Caco-2 (cell line): ENCODE results near the gene RBM4. TPM values are rescaled to one million over a fixed set of nuclear protein-coding genes. Genes with fewer than 3 reads are reported as not detected.
"Not testable (repeated sequence)": the region's sequence is repeated elsewhere in the genome, so short reads cannot be mapped to it uniquely, and the experiment has no call there.

ENCODE experiments used
- Bru-seq: library from RNA; stranded (reverse); fragments of 400-500 nt; gene quantifications from one replicate; lab custom pipeline; 2021; lab: Mats Ljungman, UMichigan
- BruChase-seq, 2 experiments: library from RNA; stranded (reverse); fragments of 400-500 nt; gene quantifications; one replicate each; lab custom pipeline; 2021; lab: Mats Ljungman, UMichigan
- BruUV-seq: library from RNA; stranded (reverse); fragments of 400-500 nt; replicated peaks from 2 replicates; lab custom pipeline; 2021; lab: Mats Ljungman, UMichigan
- CTCF ChIA-PET: fragments of 300-600 bp; sonication (Branson Sonifier 250); formaldehyde crosslinking; loops from one replicate; lab custom pipeline; 2022; ENCODE audit warnings: antibody characterized with exemption; lab: Charles Lee
- POLR2A ChIA-PET: fragments of 300-600 bp; sonication (Branson Sonifier 250); formaldehyde crosslinking; loops from one replicate; lab custom pipeline; 2022; ENCODE audit warnings: antibody characterized with exemption; lab: Charles Lee
- DNase-seq, 2 experiments: peaks; one replicate each; pipeline versions ENCODE4 v3.0.0 to v3.0.0-alpha.2; 2020 to 2022
- H3K27me3 ChIP-seq: replicated peaks from 2 replicates; pipeline ENCODE4 v1.6.0; 2011; ENCODE audit warnings: low read length; ENCODE audit not compliant: control insufficient read depth, insufficient read depth
- H3K36me3 ChIP-seq: 2 replicates; pipeline ENCODE4 v1.5.1; 2011; ENCODE audit warnings: low read length; ENCODE audit not compliant: control insufficient read depth, insufficient read depth
- H3K4me1 ChIP-seq: fragments of 250-450 bp; sonication (Bioruptor Pico); 2 replicates; pipeline ENCODE4 v1.5.1; 2020; ENCODE audit warnings: mild to moderate bottlenecking
- H3K4me3 ChIP-seq: 2 replicates; pipeline ENCODE4 v1.5.1; 2011; ENCODE audit warnings: low read depth, mild to moderate bottlenecking, control low read depth, low read length
- H3K9me3 ChIP-seq: fragments of 250-450 bp; sonication (Bioruptor Pico); 2 replicates; pipeline ENCODE4 v1.5.1; 2020; ENCODE audit warnings: mild to moderate bottlenecking, moderate library complexity
- H3K27ac Mint-ChIP-seq: one replicate; pipeline ENCODE4 v1.8.0; 2022; ENCODE audit warnings: mixed read lengths; ENCODE audit not compliant: unreplicated experiment
- H3K27me3 Mint-ChIP-seq: one replicate; pipeline ENCODE4 v1.8.0; 2022; ENCODE audit warnings: mixed read lengths; ENCODE audit not compliant: insufficient read depth, unreplicated experiment
- H3K36me3 Mint-ChIP-seq: one replicate; pipeline ENCODE4 v1.8.0; 2022; ENCODE audit warnings: mild to moderate bottlenecking, mixed read lengths; ENCODE audit not compliant: insufficient read depth, unreplicated experiment
- H3K4me1 Mint-ChIP-seq: one replicate; pipeline ENCODE4 v1.8.0; 2022; ENCODE audit warnings: low read depth, mixed read lengths; ENCODE audit not compliant: unreplicated experiment
- H3K4me3 Mint-ChIP-seq: one replicate; pipeline ENCODE4 v1.8.0; 2022; ENCODE audit warnings: mild to moderate bottlenecking, moderate library complexity, mixed read lengths; ENCODE audit not compliant: unreplicated experiment
- H3K9me3 Mint-ChIP-seq: one replicate; pipeline ENCODE4 v1.8.0; 2022; ENCODE audit warnings: mixed read lengths; ENCODE audit not compliant: unreplicated experiment
- intact Hi-C: fragments of 100-400 bp; cut with micrococcal nuclease; formaldehyde crosslinking; loops from one replicate; pipeline ENCODE4 v1.10.0; 2022; ENCODE audit not compliant: unreplicated experiment
- long read RNA-seq: library from polyadenylated mRNA; stranded (forward); transcript quantifications from one replicate; pipeline ENCODE4 v2.0.0, GENCODE V29; 2022
- total RNA-seq: library from RNA; stranded (reverse); gene quantifications from 2 replicates; pipeline ENCODE4 v1.2.3, GENCODE V29; 2022
- TF ChIP-seq, protein P1 (sequence below), 2 experiments: fragments of 200-600 bp in 1 of 2; IDR thresholded peaks; 1 replicate in 1 of 2; 2 replicates in 1 of 2; pipeline versions ENCODE4 v1.5.1 to v1.8.0; 2011 to 2022; ENCODE audit warnings: antibody characterized with exemption in 1 of 2, control low read depth in 1 of 2, inconsistent platforms in 1 of 2, low read depth in 1 of 2, low read length in 1 of 2, mild to moderate bottlenecking in 1 of 2, moderate library complexity in 1 of 2; ENCODE audit not compliant: insufficient read depth in 1 of 2, severe bottlenecking in 1 of 2, unreplicated experiment in 1 of 2

RBM4 gene, protein sequence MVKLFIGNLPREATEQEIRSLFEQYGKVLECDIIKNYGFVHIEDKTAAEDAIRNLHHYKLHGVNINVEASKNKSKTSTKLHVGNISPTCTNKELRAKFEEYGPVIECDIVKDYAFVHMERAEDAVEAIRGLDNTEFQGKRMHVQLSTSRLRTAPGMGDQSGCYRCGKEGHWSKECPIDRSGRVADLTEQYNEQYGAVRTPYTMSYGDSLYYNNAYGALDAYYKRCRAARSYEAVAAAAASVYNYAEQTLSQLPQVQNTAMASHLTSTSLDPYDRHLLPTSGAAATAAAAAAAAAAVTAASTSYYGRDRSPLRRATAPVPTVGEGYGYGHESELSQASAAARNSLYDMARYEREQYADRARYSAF
- 257 and 273 TPM in 2 replicates for total RNA-seq
- percentile 99 among the genes with signal in this experiment for Bru-seq, nascent RNA
- percentile 99 among the genes with signal in this experiment for BruChase-seq, experiment 1, labeled RNA remaining after a 2-hour chase
- BruChase-seq, experiment 2, labeled RNA remaining after a 6-hour chase: percentile 98 among the genes with signal in this experiment
- long read RNA-seq, transcript RBM4-206 (2 exons, 1,548 nt): minor isoform, 12 of 272 reads
- long read RNA-seq, transcript RBM4-204 (4 exons, 1,763 nt): minor isoform, 13 of 272 reads
- long read RNA-seq, transcript RBM4-201 (4 exons, 1,694 nt): major isoform, 163 of 272 reads
- long read RNA-seq, transcript RBM4-203 (3 exons, 921 nt): minor isoform, 44 of 272 reads
- long read RNA-seq, partial matches to known transcripts: 6 of 272 reads
- long read RNA-seq, other reads (novel, unspliced or antisense): 21 of 272 reads

DNA sequence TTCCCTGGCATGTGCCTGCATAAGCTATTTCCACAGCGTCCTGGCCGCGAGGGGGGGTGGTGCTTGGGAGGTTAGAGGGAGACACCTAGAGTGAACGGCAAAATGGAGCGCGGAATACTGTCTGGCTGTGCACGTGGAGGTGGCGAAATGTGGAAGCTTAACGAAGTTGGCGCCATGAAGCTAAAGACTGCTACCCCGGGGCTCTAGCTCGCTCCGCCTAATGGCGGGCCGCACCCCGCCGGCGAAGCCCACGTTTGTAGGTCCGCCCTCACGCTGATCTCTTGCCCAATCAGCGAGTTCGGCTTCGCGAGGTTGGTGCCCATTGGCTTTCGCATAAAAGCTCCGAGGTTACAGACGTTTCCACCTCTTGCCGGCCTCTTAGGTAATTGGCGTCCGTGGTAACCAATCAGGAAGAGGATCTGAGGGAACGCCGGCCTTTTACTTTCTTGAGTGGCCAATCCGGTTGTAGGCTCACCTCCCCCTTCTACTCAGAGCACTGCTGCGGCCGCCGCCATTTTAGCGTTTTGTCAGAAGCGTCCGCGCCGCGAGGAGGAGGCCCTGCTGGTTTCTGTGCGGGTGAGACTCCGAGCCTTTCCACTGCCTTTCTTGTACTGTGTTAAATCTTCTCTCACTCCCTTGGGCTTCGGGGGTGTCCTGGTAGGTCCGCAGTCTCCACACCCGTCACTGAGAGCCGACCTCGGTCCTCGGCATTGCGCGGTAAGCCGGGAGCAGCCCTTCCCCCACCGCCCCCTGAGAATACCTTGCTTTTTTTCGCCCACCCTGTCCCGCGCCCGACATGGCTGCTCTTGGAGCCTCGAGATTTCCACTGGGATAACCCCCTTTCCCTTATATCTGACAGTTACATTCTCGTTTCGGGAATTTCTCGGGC is at the start of gene RBM4:
RBM4 (plus strand) TSS at position 527 of the 889 bp plus-strand sequence. CDS start 1,009 bp downstream, outside the sequence.
- intact Hi-C loops: loop anchor here (1.0 to 2.0 kb wide), 4 partner anchors 22 to 205 kb away; partner anchors contain the start of genes CCDC87, CCS, RBM14 and RBM4B
- Mint-ChIP-seq H3K4me1 (peaks cover 48% of the 10 kb centered on the region), H3K27ac (peak within 1 kb of the TSS; percentile 99), H3K36me3 (peaks cover 97% of the 10 kb centered on the region), H3K27me3 (no peaks in the 10 kb centered on the region), H3K4me3 (peak within 1 kb of the TSS; percentile 95), H3K9me3 (no peaks in the 10 kb centered on the region)
- no peaks in the 10 kb centered on the region for H3K27me3 ChIP-seq
- CTCF ChIA-PET: interaction anchor here (0.6 to 2.9 kb wide), 14 partner anchors 10 to 750 kb away, joined by 3 to 32 read pairs (median 6); partner anchors contain the start of genes CCDC87, CCS, DPP3 and FIBP
- DNase-seq: peak; percentile 100
- BruUV-seq: no TSS peak
- TF ChIP-seq, protein P1, sequence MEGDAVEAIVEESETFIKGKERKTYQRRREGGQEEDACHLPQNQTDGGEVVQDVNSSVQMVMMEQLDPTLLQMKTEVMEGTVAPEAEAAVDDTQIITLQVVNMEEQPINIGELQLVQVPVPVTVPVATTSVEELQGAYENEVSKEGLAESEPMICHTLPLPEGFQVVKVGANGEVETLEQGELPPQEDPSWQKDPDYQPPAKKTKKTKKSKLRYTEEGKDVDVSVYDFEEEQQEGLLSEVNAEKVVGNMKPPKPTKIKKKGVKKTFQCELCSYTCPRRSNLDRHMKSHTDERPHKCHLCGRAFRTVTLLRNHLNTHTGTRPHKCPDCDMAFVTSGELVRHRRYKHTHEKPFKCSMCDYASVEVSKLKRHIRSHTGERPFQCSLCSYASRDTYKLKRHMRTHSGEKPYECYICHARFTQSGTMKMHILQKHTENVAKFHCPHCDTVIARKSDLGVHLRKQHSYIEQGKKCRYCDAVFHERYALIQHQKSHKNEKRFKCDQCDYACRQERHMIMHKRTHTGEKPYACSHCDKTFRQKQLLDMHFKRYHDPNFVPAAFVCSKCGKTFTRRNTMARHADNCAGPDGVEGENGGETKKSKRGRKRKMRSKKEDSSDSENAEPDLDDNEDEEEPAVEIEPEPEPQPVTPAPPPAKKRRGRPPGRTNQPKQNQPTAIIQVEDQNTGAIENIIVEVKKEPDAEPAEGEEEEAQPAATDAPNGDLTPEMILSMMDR (IDR thresholded peaks at IDR 0.05; ENCODE audit: insufficient read depth in 1 of 2, low read depth in 1 of 2, low read length in 1 of 2, severe bottlenecking in 1 of 2, unreplicated experiment in 1 of 2): peak in 1 of 2 experiments; percentile 26
- H3K4me1 ChIP-seq: peaks cover 31% of the 10 kb centered on the region
- peak within 1 kb of the TSS; percentile 70 for H3K4me3 ChIP-seq
- no peaks in the 10 kb centered on the region for H3K9me3 ChIP-seq
- H3K36me3 ChIP-seq: peaks cover 9% of the 10 kb centered on the region
- POLR2A ChIA-PET: interaction anchor here (0.6 to 4.7 kb wide), 40 partner anchors 9 to 594 kb away, joined by 3 to 160 read pairs (median 6); partner anchors contain the start of genes ACTN3, DPP3, MRPL11 and PELI3

DNA sequence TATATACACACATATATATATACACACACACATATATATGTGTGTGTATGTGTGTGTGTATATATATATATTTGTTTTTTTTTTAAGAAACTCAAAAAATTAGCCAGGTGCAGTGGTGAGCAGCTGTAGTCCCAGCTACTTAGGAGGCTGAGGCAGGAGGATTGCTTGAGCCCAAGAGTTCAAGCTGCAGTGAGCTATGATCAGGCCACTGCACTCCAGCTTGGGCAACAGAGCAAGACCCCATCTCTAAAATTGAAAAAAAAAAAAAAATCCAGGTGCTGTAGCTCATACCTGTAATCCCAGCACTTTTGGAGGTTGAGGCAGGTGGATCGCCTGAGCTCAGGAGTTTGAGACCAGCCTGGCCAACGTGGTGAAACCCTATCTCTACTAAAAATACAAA is 49.2 kb upstream of the RBM4 start:
- H3K27ac Mint-ChIP-seq, BruUV-seq, H3K36me3 ChIP-seq, DNase-seq, H3K4me3 ChIP-seq, H3K27me3 Mint-ChIP-seq, H3K9me3 ChIP-seq, H3K4me1 Mint-ChIP-seq, H3K27me3 ChIP-seq, intact Hi-C loops, H3K9me3 Mint-ChIP-seq, H3K4me3 Mint-ChIP-seq: not testable (repeated sequence)
- POLR2A ChIA-PET: interaction anchor here (2.7 kb wide), 1 partner anchor 27 kb away, joined by 9 read pairs; the partner anchor contains the start of gene RBM14
- CTCF ChIA-PET: interaction anchor here (0.6 to 0.8 kb wide), 3 partner anchors 27 to 1593 kb away, joined by 3 to 6 read pairs (median 3); no protein-coding TSS in a partner anchor
- H3K4me1 ChIP-seq: peaks cover 23% of the 10 kb centered on the region
- peaks cover 14% of the 10 kb centered on the region for H3K36me3 Mint-ChIP-seq
